Endothelial cell of umbilical vein (primary cell): ENCODE results near the gene CHST3. TPM values are rescaled to one million over a fixed set of nuclear protein-coding genes. Genes with fewer than 3 reads are reported as not detected.

Source experiments
- BruUV-seq: library from RNA; stranded (reverse); fragments of 400-500 nt; replicated peaks from 2 replicates; lab custom pipeline; 2021; lab: Mats Ljungman, UMichigan
- CTCF ChIA-PET: fragments of 300-600, 350-600 bp; sonication (Branson Sonifier 250); formaldehyde crosslinking; loops from one replicate; lab custom pipeline; 2021; ENCODE audit warnings: antibody characterized with exemption, inconsistent platforms; lab: Charles Lee
- POLR2A ChIA-PET: fragments of 300-600, 350-600 bp; sonication (Branson Sonifier 250); formaldehyde crosslinking; loops from one replicate; lab custom pipeline; 2021; ENCODE audit warnings: antibody characterized with exemption, inconsistent platforms; lab: Charles Lee
- DNase-seq: peaks from one replicate; pipeline ENCODE4 v3.0.0-alpha.2; 2011; ENCODE audit warnings: low read depth, low spot score
- FAIRE-seq: peaks from 2 replicates; lab custom pipeline; 2011; peaks lifted over from hg19 to GRCh38; lab: Jason Lieb, UNC
- H2AFZ ChIP-seq: 2 replicates; pipeline ENCODE4 v1.6.0; 2012; ENCODE audit warnings: low read depth, low read length, control low read depth, inconsistent platforms
- H3K27ac ChIP-seq: 2 replicates; pipeline ENCODE4 v1.5.1; 2011; ENCODE audit warnings: low read depth, mild to moderate bottlenecking, control low read depth, low read length, moderate library complexity; ENCODE audit not compliant: insufficient read depth
- H3K27me3 ChIP-seq, 2 experiments: 2 replicates each; pipeline versions ENCODE4 v1.6.0 to v1.6.1; 2011; ENCODE audit warnings: low read length in 2 of 2, mixed read lengths in 1 of 2; ENCODE audit not compliant: control insufficient read depth in 2 of 2, insufficient read depth in 2 of 2
- H3K36me3 ChIP-seq, 2 experiments: 2 replicates in 1 of 2; 3 replicates in 1 of 2; pipeline ENCODE4 v1.5.1; 2011; ENCODE audit warnings: low read length in 2 of 2, mild to moderate bottlenecking in 1 of 2, moderate library complexity in 1 of 2; ENCODE audit not compliant: control insufficient read depth in 2 of 2, insufficient read depth in 2 of 2; ENCODE audit errors: extremely low read depth in 1 of 2
- H3K4me1 ChIP-seq: 3 replicates; pipeline ENCODE4 v1.5.1; 2011; ENCODE audit warnings: mild to moderate bottlenecking, low read length; ENCODE audit not compliant: control insufficient read depth, insufficient read depth; ENCODE audit errors: extremely low read depth
- H3K4me2 ChIP-seq: 2 replicates; pipeline ENCODE4 v1.6.1; 2011; ENCODE audit warnings: low read length, control low read depth, mixed read lengths; ENCODE audit not compliant: insufficient read depth
- H3K4me3 ChIP-seq, 3 experiments: fragments of 200-600 bp in 1 of 3; sonication (generic), shearing (Covaris generic) in 1 of 3; replicated peaks in 1 of 3; 2 replicates each; pipeline ENCODE4 v1.5.1; 2011 to 2016; ENCODE audit warnings: control low read depth in 3 of 3, low read length in 3 of 3, mild to moderate bottlenecking in 2 of 3, inconsistent platforms in 1 of 3, low read depth in 1 of 3, moderate library complexity in 1 of 3; ENCODE audit not compliant: insufficient read depth in 1 of 3
- H3K79me2 ChIP-seq: 2 replicates; pipeline ENCODE4 v1.6.0; 2012; ENCODE audit warnings: low read length, inconsistent platforms; ENCODE audit not compliant: control insufficient read depth, insufficient read depth
- H3K9ac ChIP-seq: replicated peaks from 2 replicates; pipeline ENCODE3; 2011; ENCODE audit warnings: low read length, control low read depth; ENCODE audit not compliant: insufficient read depth; ENCODE audit errors: extremely low read depth
- H3K9me1 ChIP-seq: replicated peaks from 3 replicates; pipeline ENCODE4 v1.6.0; 2011; ENCODE audit warnings: mild to moderate bottlenecking, low read length; ENCODE audit not compliant: control insufficient read depth, insufficient read depth; ENCODE audit errors: extremely low read depth
- H3K9me3 ChIP-seq: replicated peaks from 2 replicates; pipeline ENCODE4 v1.5.1; 2012; ENCODE audit warnings: low read length, inconsistent platforms; ENCODE audit not compliant: control insufficient read depth, insufficient read depth
- H4K20me1 ChIP-seq: replicated peaks from 2 replicates; pipeline ENCODE3; 2011; ENCODE audit warnings: mild to moderate bottlenecking, low read length; ENCODE audit not compliant: control insufficient read depth, insufficient read depth; ENCODE audit errors: extremely low read depth
- EZH2 ChIP-seq: IDR thresholded peaks from 2 replicates; pipeline ENCODE4 v1.6.1; 2012; ENCODE audit warnings: borderline replicate concordance, low read depth, mild to moderate bottlenecking, moderate library complexity, low read length, inconsistent platforms; ENCODE audit not compliant: severe bottlenecking
- FOS ChIP-seq: IDR thresholded peaks from 2 replicates; pipeline ENCODE4 v1.6.1; 2011; ENCODE audit warnings: mild to moderate bottlenecking, low read length, moderate library complexity, borderline replicate concordance; ENCODE audit not compliant: insufficient read depth
- GATA2 ChIP-seq: IDR thresholded peaks from 2 replicates; pipeline ENCODE4 v1.7.0; 2011; ENCODE audit warnings: low read depth, mild to moderate bottlenecking, moderate library complexity, mixed read lengths, low read length; ENCODE audit not compliant: insufficient read length, insufficient read depth
- JUN ChIP-seq: IDR thresholded peaks from 2 replicates; pipeline ENCODE4 v1.6.1; 2011; ENCODE audit warnings: borderline replicate concordance, low read depth; ENCODE audit not compliant: insufficient read length, insufficient read depth
- MAX ChIP-seq: IDR thresholded peaks from 2 replicates; pipeline ENCODE4 v1.6.1; 2011; ENCODE audit not compliant: insufficient read depth, insufficient read length
- MYC ChIP-seq: IDR thresholded peaks from one replicate; pipeline ENCODE4 v1.6.1; 2011; ENCODE audit warnings: mild to moderate bottlenecking, low read depth, low read length
- POLR2A ChIP-seq: IDR thresholded peaks from 2 replicates; pipeline ENCODE4 v1.6.1; 2012; ENCODE audit warnings: low read depth, mild to moderate bottlenecking, control low read depth, low read length
- POLR2AphosphoS5 ChIP-seq: IDR thresholded peaks from 2 replicates; pipeline ENCODE4 v1.6.1; 2012; ENCODE audit warnings: low read depth, mild to moderate bottlenecking, control low read depth, low read length, moderate library complexity; ENCODE audit not compliant: insufficient read depth
- dilution Hi-C: fragments of 300-500 bp; cut with MboI; formaldehyde crosslinking; loops from one replicate; pipeline ENCODE4 v1.15.0; 2019; ENCODE audit warnings: low sequenced_read_pairs; ENCODE audit not compliant: extremely low pct_ligation_motif_present
- intact Hi-C: fragments of 100-400 bp; cut with micrococcal nuclease; formaldehyde crosslinking; loops from one replicate; pipeline ENCODE4 v1.10.0; 2022
- polyA plus RNA-seq, 4 experiments: library from polyadenylated mRNA; depleted of rRNA in 3 of 4; stranded (reverse) in 3 of 4; unstranded in 1 of 4; fragments of >200 nt; gene quantifications; 2 replicates each; pipeline versions ENCODE4 v1.2.1 to v1.2.3, GENCODE V29; 2011 to 2012; ENCODE audit warnings: missing spikeins in 1 of 4
- total RNA-seq: library from RNA; stranded (reverse); gene quantifications from 2 replicates; pipeline ENCODE4 v1.2.3, GENCODE V29; 2021
- TF ChIP-seq, protein P1 (sequence below), 2 donors: IDR thresholded peaks; 1 replicate in 1 of 2; 2 replicates in 1 of 2; pipeline ENCODE4 v1.5.1; 2011; ENCODE audit warnings: low read length in 2 of 2, mild to moderate bottlenecking in 2 of 2, moderate library complexity in 2 of 2, control low read depth in 1 of 2, inconsistent platforms in 1 of 2, low read depth in 1 of 2; ENCODE audit not compliant: insufficient read depth in 1 of 2; ENCODE audit errors: extremely low read depth in 1 of 2

CHST3 gene
- total and polyA plus RNA-seq, 2 donors (not counting 3 experiments of a cell fraction or from before 2014, with no cell fraction given), result 5.5 to 11.5 TPM

- Histone ChIP-seq H3K79me2 (no peaks in the 10 kb centered on the region), H3K27me3 (no peaks in the 10 kb centered on the region), H3K9ac (no peak overlapping the region), H3K4me1 (peaks cover 10% of the 10 kb centered on the region), H3K27ac (no peak overlapping the region), H3K9me3 (no peaks in the 10 kb centered on the region), H3K4me3 (no peak overlapping the region), H3K4me2 (peak overlapping the region; percentile 57), H2AFZ (peak overlapping the region; percentile 55), H4K20me1 (no peaks in the 10 kb centered on the region), H3K36me3 (no peaks in the 10 kb centered on the region), H3K9me1 (no peaks in the 10 kb centered on the region)
- intact Hi-C loops (no loop called here), dilution Hi-C loops (no loop called here)
- DNase-seq (no peak), FAIRE-seq (no peak)
- BruUV-seq, result no TSS peak
- CTCF ChIA-PET, result interaction anchor here (1.3 to 4.1 kb wide), 4 partner anchors 9 to 162 kb away, joined by 3 to 54 read pairs (median 8); no protein-coding TSS in a partner anchor
- no peak for TF ChIP-seq MYC
- no peak for TF ChIP-seq POLR2A
- no peak for TF ChIP-seq EZH2
- TF ChIP-seq FOS, result no peak
- TF ChIP-seq GATA2, result no peak
- TF ChIP-seq, protein P1, sequence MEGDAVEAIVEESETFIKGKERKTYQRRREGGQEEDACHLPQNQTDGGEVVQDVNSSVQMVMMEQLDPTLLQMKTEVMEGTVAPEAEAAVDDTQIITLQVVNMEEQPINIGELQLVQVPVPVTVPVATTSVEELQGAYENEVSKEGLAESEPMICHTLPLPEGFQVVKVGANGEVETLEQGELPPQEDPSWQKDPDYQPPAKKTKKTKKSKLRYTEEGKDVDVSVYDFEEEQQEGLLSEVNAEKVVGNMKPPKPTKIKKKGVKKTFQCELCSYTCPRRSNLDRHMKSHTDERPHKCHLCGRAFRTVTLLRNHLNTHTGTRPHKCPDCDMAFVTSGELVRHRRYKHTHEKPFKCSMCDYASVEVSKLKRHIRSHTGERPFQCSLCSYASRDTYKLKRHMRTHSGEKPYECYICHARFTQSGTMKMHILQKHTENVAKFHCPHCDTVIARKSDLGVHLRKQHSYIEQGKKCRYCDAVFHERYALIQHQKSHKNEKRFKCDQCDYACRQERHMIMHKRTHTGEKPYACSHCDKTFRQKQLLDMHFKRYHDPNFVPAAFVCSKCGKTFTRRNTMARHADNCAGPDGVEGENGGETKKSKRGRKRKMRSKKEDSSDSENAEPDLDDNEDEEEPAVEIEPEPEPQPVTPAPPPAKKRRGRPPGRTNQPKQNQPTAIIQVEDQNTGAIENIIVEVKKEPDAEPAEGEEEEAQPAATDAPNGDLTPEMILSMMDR (IDR thresholded peaks at IDR 0.05; ENCODE audit: extremely low read depth in 1 of 2, insufficient read depth in 1 of 2, low read depth in 1 of 2, low read length in 2 of 2), result no peak
- no peak for TF ChIP-seq JUN
- no peak for TF ChIP-seq POLR2AphosphoS5
- no peak for TF ChIP-seq MAX
- POLR2A ChIA-PET, result interaction anchor here (0.6 kb wide), 1 partner anchor 196 kb away, joined by 3 read pairs; no protein-coding TSS in a partner anchor
Observed at GRCh38 chr10:72058347-72058898, 94.2 kb downstream of the CHST3 start.
